H1 (cell line): ENCODE data around the gene EIF4A2. TPM values are rescaled to one million over a fixed set of nuclear protein-coding genes. Genes with fewer than 3 reads are reported as not detected.

Source experiments
- CTCF ChIA-PET: fragments of 300-600 bp; sonication (Branson Sonifier 250); formaldehyde crosslinking; loops from one replicate; lab custom pipeline; 2021; ENCODE audit not compliant: partially characterized antibody; lab: Charles Lee
- POLR2A ChIA-PET: fragments of 300-600 bp; sonication (Branson Sonifier 250); formaldehyde crosslinking; loops from one replicate; lab custom pipeline; 2021; ENCODE audit warnings: inconsistent platforms; ENCODE audit not compliant: partially characterized antibody; lab: Charles Lee
- DNase-seq, 2 experiments: peaks; one replicate each; pipeline versions ENCODE4 v3.0.0 to v3.0.0-alpha.2; 2010 to 2022; ENCODE audit warnings: low spot score in 2 of 2, low read depth in 1 of 2, mixed read lengths in 1 of 2
- FAIRE-seq: peaks from 2 replicates; lab custom pipeline; 2011; peaks lifted over from hg19 to GRCh38; lab: Jason Lieb, UNC
- H2AFZ ChIP-seq: 2 replicates; pipeline ENCODE4 v1.8.1; 2012; ENCODE audit warnings: low read length, inconsistent platforms
- H2AK5ac ChIP-seq: 2 replicates; pipeline ENCODE4 v1.6.1; 2013; ENCODE audit warnings: low read depth, low read length
- H2BK120ac ChIP-seq: replicated peaks from 2 replicates; pipeline ENCODE3; 2013; ENCODE audit warnings: low read depth, low read length, inconsistent platforms
- H2BK12ac ChIP-seq: 2 replicates; pipeline ENCODE4 v1.6.1; 2013; ENCODE audit warnings: low read depth, low read length
- H2BK15ac ChIP-seq: 2 replicates; pipeline ENCODE4 v1.6.1; 2013; ENCODE audit warnings: low read length
- H2BK20ac ChIP-seq: 2 replicates; pipeline ENCODE4 v1.6.1; 2013; ENCODE audit warnings: low read length
- H2BK5ac ChIP-seq: 2 replicates; pipeline ENCODE4 v1.6.1; 2013; ENCODE audit warnings: low read depth, low read length
- H3K14ac ChIP-seq: 2 replicates; pipeline ENCODE4 v1.6.1; 2013; ENCODE audit warnings: inconsistent platforms; ENCODE audit not compliant: insufficient read length
- H3K18ac ChIP-seq: 2 replicates; pipeline ENCODE4 v1.6.1; 2013; ENCODE audit warnings: low read length; ENCODE audit errors: extremely low read depth
- H3K23ac ChIP-seq: 2 replicates; pipeline ENCODE4 v1.6.1; 2013; ENCODE audit warnings: inconsistent platforms; ENCODE audit not compliant: insufficient read length
- H3K23me2 ChIP-seq: 2 replicates; pipeline ENCODE4 v1.6.1; 2013; ENCODE audit warnings: low read depth, low read length
- H3K27ac ChIP-seq: 2 replicates; pipeline ENCODE4 v1.6.1; 2011; ENCODE audit warnings: low read depth, low read length, inconsistent platforms
- H3K27me3 ChIP-seq, 4 experiments: replicated peaks in 1 of 4; 1 replicate in 1 of 4; 2 replicates in 3 of 4; pipeline versions ENCODE4 v1.6.1 to v1.8.1; 2011 to 2013; ENCODE audit warnings: low read length in 3 of 4, mild to moderate bottlenecking in 3 of 4, inconsistent platforms in 2 of 4, mixed read lengths in 2 of 4, moderate library complexity in 1 of 4; ENCODE audit not compliant: control insufficient read depth in 3 of 4, insufficient read depth in 3 of 4; ENCODE audit errors: extremely low read depth in 1 of 4
- H3K36me3 ChIP-seq, 4 experiments: 2 replicates each; pipeline versions ENCODE4 v1.6.1 to v1.8.1; 2011 to 2013; ENCODE audit warnings: mild to moderate bottlenecking in 4 of 4, low read length in 3 of 4, moderate library complexity in 2 of 4, control low read depth in 1 of 4, inconsistent platforms in 1 of 4; ENCODE audit not compliant: insufficient read depth in 4 of 4, control insufficient read depth in 2 of 4
- H3K4ac ChIP-seq: replicated peaks from 2 replicates; pipeline ENCODE3; 2013; ENCODE audit warnings: low read length, low read depth, mixed read lengths, inconsistent platforms; ENCODE audit not compliant: insufficient read length
- H3K4me1 ChIP-seq, 4 experiments: replicated peaks in 1 of 4; 1 replicate in 1 of 4; 2 replicates in 3 of 4; pipeline versions ENCODE4 v1.6.1 to v1.8.1; 2011 to 2013; ENCODE audit warnings: low read length in 3 of 4, inconsistent platforms in 2 of 4, mixed read lengths in 1 of 4; ENCODE audit not compliant: insufficient read depth in 4 of 4, control insufficient read depth in 3 of 4
- H3K4me2 ChIP-seq, 2 experiments: 2 replicates each; pipeline versions ENCODE4 v1.6.1 to v1.8.1; 2011 to 2013; ENCODE audit warnings: low read depth in 2 of 2, low read length in 2 of 2, control low read depth in 1 of 2, inconsistent platforms in 1 of 2, mild to moderate bottlenecking in 1 of 2; ENCODE audit not compliant: insufficient read depth in 1 of 2
- H3K4me3 ChIP-seq, 4 experiments: fragments of 200-600, 300-600 bp in 1 of 4; sonication (generic), shearing (Covaris generic), sonication (Bioruptor Twin) in 1 of 4; 2 replicates each; pipeline versions ENCODE4 v1.5.1 to v1.8.1; 2011 to 2016; ENCODE audit warnings: low read length in 4 of 4, low read depth in 3 of 4, control low read depth in 2 of 4, inconsistent platforms in 2 of 4, mild to moderate bottlenecking in 2 of 4, mixed read lengths in 1 of 4, moderate library complexity in 1 of 4; ENCODE audit not compliant: insufficient read depth in 2 of 4; ENCODE audit errors: extremely low read depth in 1 of 4
- H3K56ac ChIP-seq: replicated peaks from 2 replicates; pipeline ENCODE3; 2013; ENCODE audit warnings: low read depth, mild to moderate bottlenecking, mixed read lengths, low read length, inconsistent platforms; ENCODE audit not compliant: insufficient read length
- H3K79me1 ChIP-seq: 2 replicates; pipeline ENCODE4 v1.6.1; 2013; ENCODE audit warnings: low read depth, low read length, control low read depth
- H3K79me2 ChIP-seq, 2 experiments: 2 replicates each; pipeline versions ENCODE4 v1.6.1 to v1.8.1; 2012 to 2013; ENCODE audit warnings: low read length in 2 of 2, mild to moderate bottlenecking in 2 of 2, inconsistent platforms in 1 of 2; ENCODE audit not compliant: insufficient read depth in 2 of 2, control insufficient read depth in 1 of 2
- H3K9ac ChIP-seq, 4 experiments: replicated peaks in 1 of 4; 1 replicate in 1 of 4; 2 replicates in 3 of 4; pipeline versions ENCODE4 v1.6.1 to v1.8.1; 2011 to 2013; ENCODE audit warnings: low read depth in 3 of 4, low read length in 3 of 4, control low read depth in 2 of 4, mild to moderate bottlenecking in 2 of 4, moderate library complexity in 2 of 4, inconsistent platforms in 1 of 4; ENCODE audit errors: extremely low read depth in 1 of 4
- H3K9me3 ChIP-seq, 2 experiments: 2 replicates each; pipeline versions ENCODE4 v1.6.1 to v1.8.1; 2012 to 2013; ENCODE audit warnings: mild to moderate bottlenecking in 2 of 2, moderate library complexity in 2 of 2, control low read depth in 1 of 2, inconsistent platforms in 1 of 2, low read depth in 1 of 2, low read length in 1 of 2, mixed read lengths in 1 of 2; ENCODE audit not compliant: insufficient read depth in 2 of 2
- H4K20me1 ChIP-seq, 2 experiments: replicated peaks in 1 of 2; 2 replicates each; pipeline versions ENCODE3 to v1.8.1; 2011 to 2013; ENCODE audit warnings: inconsistent platforms in 2 of 2, low read length in 2 of 2, mild to moderate bottlenecking in 1 of 2; ENCODE audit not compliant: insufficient read depth in 2 of 2, control insufficient read depth in 1 of 2
- H4K5ac ChIP-seq: 2 replicates; pipeline ENCODE4 v1.6.1; 2013; ENCODE audit warnings: low read length, low read depth, mixed read lengths, inconsistent platforms; ENCODE audit not compliant: insufficient read length
- H4K8ac ChIP-seq: 2 replicates; pipeline ENCODE4 v1.8.0; 2013; ENCODE audit warnings: mild to moderate bottlenecking, moderate library complexity, low read length, inconsistent platforms; ENCODE audit not compliant: insufficient read depth; ENCODE audit errors: extremely low read depth
- H4K91ac ChIP-seq: replicated peaks from 2 replicates; pipeline ENCODE3; 2013; ENCODE audit warnings: low read length, mixed read lengths, inconsistent platforms; ENCODE audit not compliant: insufficient read length
- ASH2L ChIP-seq: fragments of 200-600, 300-600 bp; sonication (generic); IDR thresholded peaks from one replicate; pipeline ENCODE4 v1.7.1; 2017; ENCODE audit warnings: low read length
- CEBPB ChIP-seq: IDR thresholded peaks from 2 replicates; pipeline ENCODE4 v1.6.1; 2012; ENCODE audit warnings: low read depth, low read length
- CTCF ChIP-seq, 3 experiments: IDR thresholded peaks; 1 replicate in 2 of 3; 2 replicates in 1 of 3; pipeline versions ENCODE4 v1.5.1 to v1.6.1; 2011; ENCODE audit warnings: low read length in 3 of 3, mild to moderate bottlenecking in 3 of 3, inconsistent platforms in 2 of 3, low read depth in 1 of 3, moderate library complexity in 1 of 3; ENCODE audit not compliant: insufficient read depth in 1 of 3; ENCODE audit errors: control extremely low read depth in 1 of 3
- HDAC2 ChIP-seq, 2 experiments: fragments of 300-600 bp in 1 of 2; sonication (generic) in 1 of 2; IDR thresholded peaks; 2 replicates each; pipeline ENCODE4 v1.6.1; 2011 to 2012; ENCODE audit warnings: low read depth in 2 of 2, low read length in 2 of 2, mild to moderate bottlenecking in 2 of 2, moderate library complexity in 2 of 2, borderline replicate concordance in 1 of 2, inconsistent platforms in 1 of 2
- JUN ChIP-seq: IDR thresholded peaks from 2 replicates; pipeline ENCODE4 v1.6.1; 2011; ENCODE audit warnings: low read depth, mild to moderate bottlenecking, improper control_type of control experiment, low read length
- MAX ChIP-seq: IDR thresholded peaks from 2 replicates; pipeline ENCODE4 v1.6.1; 2012; ENCODE audit warnings: inconsistent platforms
- NANOG ChIP-seq: IDR thresholded peaks from 2 replicates; pipeline ENCODE4 v1.6.1; 2011; ENCODE audit warnings: low read length, low read depth, mild to moderate bottlenecking, inconsistent platforms; ENCODE audit not compliant: insufficient read depth, poor library complexity, severe bottlenecking
- RAD21 ChIP-seq, 2 experiments: IDR thresholded peaks in 1 of 2; conservative IDR thresholded peaks in 1 of 2; 2 replicates each; pipeline ENCODE4 v1.6.1; 2011; ENCODE audit warnings: low read depth in 2 of 2, low read length in 2 of 2, improper control_type of control experiment in 1 of 2, inconsistent platforms in 1 of 2, mild to moderate bottlenecking in 1 of 2, moderate library complexity in 1 of 2
- SUZ12 ChIP-seq: fragments of 200-600 bp; sonication (generic); IDR thresholded peaks from 2 replicates; pipeline ENCODE4 v1.6.1; 2012; ENCODE audit warnings: mild to moderate bottlenecking, inconsistent platforms, low read length, moderate library complexity, mixed read lengths
- WGBS, 2 experiments: shearing (Covaris generic) in 1 of 2; methylation state at CpG; one replicate each; pipeline versions ENCODE4 v1.1.6 to v1.1.7; 2013 to 2015; ENCODE audit warnings: low lambda C conversion rate in 2 of 2, mixed read lengths in 2 of 2, inconsistent platforms in 1 of 2, low coverage in 1 of 2, missing lambda C conversion rate in 1 of 2; ENCODE audit not compliant: insufficient replicate concordance in 2 of 2, insufficient coverage in 1 of 2, insufficient read length in 1 of 2; ENCODE audit errors: extremely low coverage in 1 of 2, missing lambda C conversion rate in 1 of 2; 5-methylcytosine and 5-hydroxymethylcytosine counted together
- polyA plus RNA-seq, 7 experiments: library from polyadenylated mRNA; depleted of rRNA in 3 of 7; stranded (reverse) in 5 of 7; unstranded in 2 of 7; fragments of >200 nt in 5 of 7; fragments of 200-250 nt in 2 of 7; gene quantifications; 1 replicate in 5 of 7; 2 replicates in 1 of 7; 4 replicates in 1 of 7; pipeline versions ENCODE4 v1.2.1 to v1.2.3, GENCODE V29; 2011 to 2013; ENCODE audit warnings: missing spikeins in 2 of 7, mixed read lengths in 2 of 7
- total RNA-seq: library from RNA; stranded (reverse); fragmentation: NEBNext Ultra II Directional; extraction: Animal tissue kit (Norgen Biotek cat#: 25700); gene quantifications from 2 replicates; pipeline ENCODE4 v1.2.1, GENCODE V29; 2021

The EIF4A2 gene
- total and polyA plus RNA-seq, 2 of the 8 experiments (the other 6 are each of a cell fraction or from before 2014, with no cell fraction given) = 527 to 604 TPM

- Histone ChIP-seq H3K4me2 (peak overlapping the region; percentile 3 to 9; a peak in 2 of 4 replicates), H4K8ac (no peak overlapping the region), H3K23me2 (no peaks in the 10 kb centered on the region), H3K14ac (no peak overlapping the region), H3K18ac (peak overlapping the region; percentile 7; the same call in 1 of the 2 replicates), H4K20me1 (no peaks in the 10 kb centered on the region), H2AFZ (no peak overlapping the region), H3K79me2 (no peaks in the 10 kb centered on the region), H3K79me1 (no peaks in the 10 kb centered on the region), H3K27ac (no peak overlapping the region), H2BK5ac (peak overlapping the region; percentile 18; the same call in 1 of the 2 replicates), H2BK15ac (no peak overlapping the region), H2BK20ac (no peak overlapping the region), H2BK12ac (peak overlapping the region; percentile 27; the same call in 1 of the 2 replicates), H3K36me3 (no peaks in the 10 kb centered on the region), H3K4ac (no peak overlapping the region), H2AK5ac (no peak overlapping the region), H3K4me1 (peaks cover 0 to 19% (median 5%) of the 10 kb centered on the region in 4 experiments; a peak in 6 of 7 replicates), H4K91ac (no peak overlapping the region), H3K27me3 (peaks cover 0 to 3% (median 0%) of the 10 kb centered on the region in 4 experiments; a peak in 2 of 7 replicates), H3K4me3 (no peak overlapping the region; a peak in 1 of 8 replicates), H3K56ac (no peak overlapping the region), H2BK120ac (no peak overlapping the region), H4K5ac (no peak overlapping the region), H3K9me3 (no peaks in the 10 kb centered on the region), H3K23ac (no peak overlapping the region), H3K9ac (no peak overlapping the region)
- WGBS, 2 experiments = 18% methylated on average over 8 of the region's 8 CpGs; no CpG with 5 or more reads in 1 of the 2 experiments
- DNase-seq = peak in 1 of 2 experiments; percentile 59
- CTCF ChIA-PET = no interaction called here
- POLR2A ChIA-PET = interaction anchor here (1.2 kb wide), 2 partner anchors 9 to 13 kb away, joined by 6 to 12 read pairs; no protein-coding TSS in a partner anchor
- FAIRE-seq = no peak
- TF ChIP-seq SUZ12 (no peak), HDAC2 (IDR thresholded peaks at IDR 0.05; ENCODE audit: borderline replicate concordance in 1 of 2, low read depth in 2 of 2, low read length in 2 of 2) (0 out of 4 replicates have a peak, but pooled peaks of 1 of the 2 experiments have one; percentile 40), CEBPB (peak; percentile 56; the same call in 1 of the 2 replicates), CTCF (IDR thresholded peaks at IDR 0.05; ENCODE audit: control extremely low read depth in 1 of 3, insufficient read depth in 1 of 3, low read depth in 1 of 3, low read length in 3 of 3) (peak in 2 of 3 experiments; percentile 5 to 34; a peak in 2 of 4 replicates), JUN (no peak), NANOG (peak; percentile 77), RAD21 (IDR thresholded peaks at IDR 0.05 in 1 of 2, conservative IDR thresholded peaks at IDR 0.05 in 1 of 2; ENCODE audit: low read depth in 2 of 2, low read length in 2 of 2) (peak in 1 of 2 experiments; percentile 11; a peak in 1 of 4 replicates), ASH2L (no peak), MAX (0 out of 2 replicates have a peak, but pooled peaks have one; percentile 10)
These were observed 7.4 kb upstream of the EIF4A2 start for GRCh38 chr3:186775999-186776398.
